ENCODE measurements around the gene CENPC.
"Not testable (repeated sequence)": the region's sequence is repeated elsewhere in the genome, so short reads cannot be mapped to it uniquely, and the experiment has no call there.

The CENPC gene

GRCh38 chr4:67545199-67546003 is at the start of gene CENPC:
CENPC (minus strand) TSS chr4:67545503; CDS start chr4:67545355, 148 bp downstream.
- DNase-seq = peak; percentile 67 to 86 (median 74)

- DNase-seq = no peak
Measured at GRCh38 chr4:67593741-67594175, 48.5 kb upstream of the CENPC start.

- DNase-seq = no peak
Measured at GRCh38 chr4:67587156-67587555, 41.9 kb upstream of the CENPC start.

GRCh38 chr4:67584496-67584895 is 39.2 kb upstream of the CENPC start:
- DNase-seq = no peak

GRCh38 chr4:67581913-67582312 is 36.6 kb upstream of the CENPC start:
- DNase-seq = no peak

GRCh38 chr4:67581208-67581857 is 36.0 kb upstream of the CENPC start:
- DNase-seq = no peak

GRCh38 chr4:67580577-67580976 is 35.3 kb upstream of the CENPC start:
- no peak for DNase-seq

- DNase-seq = no peak
Measured at GRCh38 chr4:67576538-67576937, 31.2 kb upstream of the CENPC start.

- no peak for DNase-seq
Measured at GRCh38 chr4:67576059-67576466, 30.8 kb upstream of the CENPC start.

GRCh38 chr4:67575232-67576058 is 30.1 kb upstream of the CENPC start:
- DNase-seq = no peak

GRCh38 chr4:67573193-67573592 is 27.9 kb upstream of the CENPC start:
- DNase-seq = no peak

GRCh38 chr4:67571975-67572374 is 26.7 kb upstream of the CENPC start:
- no peak for DNase-seq

GRCh38 chr4:67570537-67570936 is 25.2 kb upstream of the CENPC start:
- no peak for DNase-seq

GRCh38 chr4:67568820-67569219 is 23.5 kb upstream of the CENPC start:
- no peak for DNase-seq

- no peak for DNase-seq
Measured at GRCh38 chr4:67566335-67566734, 21.0 kb upstream of the CENPC start.

GRCh38 chr4:67565284-67565683 is 20.0 kb upstream of the CENPC start:
- no peak for DNase-seq

- DNase-seq = no peak
Measured at GRCh38 chr4:67558493-67558892, 13.2 kb upstream of the CENPC start, which contains the start of gene STAP1. STAP1 (plus strand) TSS chr4:67558727; CDS start chr4:67558810, 83 bp downstream.

- no peak for DNase-seq
Measured at GRCh38 chr4:67556436-67556835, 11.1 kb upstream of the CENPC start.

GRCh38 chr4:67555447-67555846 is 10.1 kb upstream of the CENPC start:
- DNase-seq = no peak

GRCh38 chr4:67554096-67554495 is 8.8 kb upstream of the CENPC start:
- DNase-seq = no peak

- not testable (repeated sequence) for DNase-seq
Measured at GRCh38 chr4:67552146-67552792, 7.0 kb upstream of the CENPC start.

GRCh38 chr4:67550857-67551256 is 5.6 kb upstream of the CENPC start:
- no peak for DNase-seq

GRCh38 chr4:67550451-67550850 is 5.1 kb upstream of the CENPC start:
- DNase-seq = no peak

All from activated naive CD4-positive, alpha-beta T cell (primary cell).